Activated CD8-positive, alpha-beta T cell treated with anti-CD3 and anti-CD28 coated beads for 36 hours (primary cell): Measurements from ENCODE around the gene THBS3. TPM values are rescaled to one million over a fixed set of nuclear protein-coding genes. Genes with fewer than 3 reads are reported as not detected.
A peak's percentile ranks its signal among the peaks of the same experiment; 100 is the strongest.
"Not testable (repeated sequence)": the region's sequence is repeated elsewhere in the genome, so short reads cannot be mapped to it uniquely, and the experiment has no call there.

Source experiments
- ATAC-seq: fragments of 200-7000 bp; cut with Tn5 transposase; one replicate; pipeline ENCODE4 v1.10.0; 2021; ENCODE audit warnings: mild to moderate bottlenecking, moderate library complexity
- CTCF ChIA-PET: fragments of 350-600 bp; sonication (Branson Sonifier 250); formaldehyde crosslinking; loops from one replicate; lab custom pipeline; 2021; ENCODE audit warnings: antibody characterized with exemption; lab: Charles Lee
- POLR2A ChIA-PET: fragments of 350-600 bp; sonication (Branson Sonifier 250); formaldehyde crosslinking; loops from one replicate; lab custom pipeline; 2021; ENCODE audit warnings: antibody characterized with exemption; lab: Charles Lee
- DNase-seq: peaks from one replicate; pipeline ENCODE4 v3.0.0-alpha.2; 2020
- H3K27ac Mint-ChIP-seq: one replicate; pipeline ENCODE4 v1.8.0; 2021; ENCODE audit warnings: mild to moderate bottlenecking, mixed read lengths
- H3K27me3 Mint-ChIP-seq: one replicate; pipeline ENCODE4 v1.8.0; 2021; ENCODE audit warnings: mixed read lengths
- H3K36me3 Mint-ChIP-seq: one replicate; pipeline ENCODE4 v1.8.0; 2021; ENCODE audit warnings: low read depth, mixed read lengths
- H3K4me1 Mint-ChIP-seq: one replicate; pipeline ENCODE4 v1.8.0; 2021; ENCODE audit warnings: low read depth, mixed read lengths
- H3K4me3 Mint-ChIP-seq: one replicate; pipeline ENCODE4 v1.8.0; 2021; ENCODE audit warnings: mild to moderate bottlenecking, moderate library complexity, mixed read lengths
- H3K9me3 Mint-ChIP-seq: one replicate; pipeline ENCODE4 v1.8.0; 2021; ENCODE audit warnings: mixed read lengths
- intact Hi-C: fragments of 100-400 bp; cut with micrococcal nuclease; formaldehyde crosslinking; loops from one replicate; pipeline ENCODE4 v1.10.0; 2022
- total RNA-seq, 2 experiments: library from RNA; stranded (reverse); gene quantifications; one replicate each; pipeline ENCODE4 v1.2.3, GENCODE V29; 2021
- TF ChIP-seq, protein P1 (sequence below): fragments of 200-600 bp; IDR thresholded peaks from one replicate; pipeline ENCODE4 v1.8.0; 2022; ENCODE audit warnings: antibody characterized with exemption, mild to moderate bottlenecking

The THBS3 gene
- total RNA-seq, 2 experiments from 2014 or later: 11.1 to 12.0 TPM

DNA sequence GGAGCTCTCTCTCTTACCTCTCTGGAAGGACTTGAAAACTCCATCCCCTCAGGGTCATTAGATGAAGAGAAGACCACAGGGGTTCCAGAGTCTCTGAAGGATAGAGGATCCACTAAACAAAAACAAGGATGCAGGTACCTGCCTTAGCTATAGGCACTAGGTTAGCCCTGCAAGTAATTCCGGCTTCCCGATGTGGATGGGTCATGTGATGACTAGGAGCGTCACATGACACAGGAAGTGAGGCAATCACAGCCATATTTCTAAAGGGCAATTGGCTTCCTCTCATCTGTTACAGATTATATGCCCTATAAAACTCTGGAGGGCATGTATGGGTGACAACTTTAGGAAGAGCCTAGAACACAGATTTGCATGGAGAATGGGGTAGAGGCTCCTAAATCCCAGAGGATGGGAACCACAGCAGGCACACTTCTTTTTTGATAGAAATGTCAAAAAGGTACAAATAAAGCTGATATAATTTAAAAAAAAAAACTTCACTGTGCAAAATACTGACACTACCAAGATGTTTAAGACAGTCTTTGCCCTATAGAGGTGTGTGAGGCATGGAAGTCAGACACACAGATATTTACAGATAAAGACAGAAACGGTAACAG, 33.5 kb upstream of the THBS3 start:
- TF ChIP-seq, protein P1, sequence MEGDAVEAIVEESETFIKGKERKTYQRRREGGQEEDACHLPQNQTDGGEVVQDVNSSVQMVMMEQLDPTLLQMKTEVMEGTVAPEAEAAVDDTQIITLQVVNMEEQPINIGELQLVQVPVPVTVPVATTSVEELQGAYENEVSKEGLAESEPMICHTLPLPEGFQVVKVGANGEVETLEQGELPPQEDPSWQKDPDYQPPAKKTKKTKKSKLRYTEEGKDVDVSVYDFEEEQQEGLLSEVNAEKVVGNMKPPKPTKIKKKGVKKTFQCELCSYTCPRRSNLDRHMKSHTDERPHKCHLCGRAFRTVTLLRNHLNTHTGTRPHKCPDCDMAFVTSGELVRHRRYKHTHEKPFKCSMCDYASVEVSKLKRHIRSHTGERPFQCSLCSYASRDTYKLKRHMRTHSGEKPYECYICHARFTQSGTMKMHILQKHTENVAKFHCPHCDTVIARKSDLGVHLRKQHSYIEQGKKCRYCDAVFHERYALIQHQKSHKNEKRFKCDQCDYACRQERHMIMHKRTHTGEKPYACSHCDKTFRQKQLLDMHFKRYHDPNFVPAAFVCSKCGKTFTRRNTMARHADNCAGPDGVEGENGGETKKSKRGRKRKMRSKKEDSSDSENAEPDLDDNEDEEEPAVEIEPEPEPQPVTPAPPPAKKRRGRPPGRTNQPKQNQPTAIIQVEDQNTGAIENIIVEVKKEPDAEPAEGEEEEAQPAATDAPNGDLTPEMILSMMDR: no peak
- POLR2A ChIA-PET: interaction anchor here (0.6 to 2.2 kb wide), 7 partner anchors 10 to 113 kb away, joined by 3 to 16 read pairs (median 4); no protein-coding TSS in a partner anchor
- Mint-ChIP-seq H3K4me3 (peak overlapping the region; percentile 81), H3K27ac (peak overlapping the region; percentile 82), H3K36me3 (peaks cover 18% of the 10 kb centered on the region), H3K4me1 (peaks cover 38% of the 10 kb centered on the region), H3K27me3 (peaks cover 2% of the 10 kb centered on the region), H3K9me3 (no peaks in the 10 kb centered on the region)
- ATAC-seq: peak; percentile 6
- CTCF ChIA-PET: interaction anchor here (1.2 to 3.3 kb wide), 5 partner anchors 10 to 65 kb away, joined by 3 to 33 read pairs (median 8); partner anchors contain the start of gene ENTREP3
- intact Hi-C loops: loop anchor here (5.0 kb wide), 1 partner anchor 34 kb away; the partner anchor contains the start of genes MTX1 and THBS3
- DNase-seq: peak; percentile 84

DNA sequence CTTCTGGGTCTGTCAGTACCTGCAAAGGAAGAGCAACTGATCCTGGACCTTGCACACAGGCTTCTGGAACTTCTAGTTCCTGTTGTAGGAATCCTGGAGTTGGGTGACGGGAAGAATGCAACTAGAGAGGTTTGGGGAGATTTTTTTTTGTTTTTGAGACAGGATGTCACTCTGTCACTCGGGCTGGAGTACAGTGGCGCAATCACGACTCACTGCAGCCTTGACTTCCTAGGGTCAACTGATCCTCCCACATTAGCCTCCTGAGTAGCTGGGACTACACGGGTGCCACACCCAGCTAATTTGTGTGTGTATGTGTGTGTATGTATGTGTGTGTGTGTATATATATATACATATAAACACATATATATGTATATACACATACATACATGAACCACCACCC, 28.8 kb upstream of the THBS3 start:
- TF ChIP-seq, protein P1: no peak
- ChIA-PET CTCF (no interaction called here), POLR2A (interaction anchor here (0.6 to 0.8 kb wide), 2 partner anchors 21 to 42 kb away, joined by 3 read pairs; no protein-coding TSS in a partner anchor)
- Mint-ChIP-seq H3K9me3 (no peaks in the 10 kb centered on the region), H3K27ac (no peak overlapping the region), H3K27me3 (no peaks in the 10 kb centered on the region), H3K4me3 (no peak overlapping the region), H3K4me1 (peaks cover 12% of the 10 kb centered on the region), H3K36me3 (peaks cover 6% of the 10 kb centered on the region)
- DNase-seq: no peak
- intact Hi-C loops: no loop called here
- no peak for ATAC-seq

DNA sequence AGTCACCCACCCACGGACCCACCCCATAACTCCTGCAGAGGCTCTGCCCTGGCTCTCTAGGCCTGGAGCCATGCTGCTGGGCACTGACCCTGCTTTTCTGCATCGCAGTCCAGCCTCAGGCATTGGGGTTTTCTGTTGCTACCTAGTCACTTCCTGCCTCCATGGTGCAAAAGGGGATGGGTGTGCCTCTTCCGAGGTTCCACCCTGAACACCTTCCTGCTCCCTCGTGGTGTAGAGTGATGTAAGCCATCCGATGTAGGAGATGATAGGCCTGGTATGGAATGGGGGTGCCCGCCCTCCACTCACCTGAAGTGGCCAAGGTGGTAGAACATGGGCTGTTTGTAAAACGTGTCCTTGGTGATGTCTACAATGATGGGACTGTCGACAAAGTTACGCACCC, 27.7 kb upstream of the THBS3 start:
- POLR2A ChIA-PET, H3K27me3 Mint-ChIP-seq, DNase-seq, H3K4me3 Mint-ChIP-seq, ATAC-seq, intact Hi-C loops, H3K36me3 Mint-ChIP-seq, CTCF ChIA-PET, H3K27ac Mint-ChIP-seq, H3K9me3 Mint-ChIP-seq, H3K4me1 Mint-ChIP-seq: not testable (repeated sequence)

DNA sequence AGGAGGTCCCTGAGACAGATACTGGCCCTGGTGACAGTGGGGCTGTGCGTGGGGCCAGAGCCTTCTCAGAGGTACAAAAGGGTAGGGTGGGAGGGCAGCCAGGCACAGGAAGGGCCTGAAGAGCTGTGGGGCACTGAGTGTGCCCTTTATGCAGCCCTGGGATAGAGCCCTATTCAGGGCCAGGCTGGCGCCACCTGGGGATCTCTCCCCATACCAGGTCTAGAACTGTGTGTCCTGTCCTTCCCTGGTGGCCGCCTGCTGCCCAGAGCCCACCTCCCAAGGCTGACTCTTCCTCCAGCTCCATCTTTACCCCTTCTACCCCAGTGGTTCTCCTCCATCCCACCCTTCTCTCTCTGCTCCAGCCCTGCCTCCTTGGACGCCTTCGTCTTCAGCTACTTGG, 25.8 kb upstream of the THBS3 start:
- H3K36me3 Mint-ChIP-seq, POLR2A ChIA-PET, ATAC-seq, intact Hi-C loops, H3K27ac Mint-ChIP-seq, CTCF ChIA-PET, DNase-seq, H3K27me3 Mint-ChIP-seq, H3K4me1 Mint-ChIP-seq, H3K9me3 Mint-ChIP-seq, H3K4me3 Mint-ChIP-seq: not testable (repeated sequence)

DNA sequence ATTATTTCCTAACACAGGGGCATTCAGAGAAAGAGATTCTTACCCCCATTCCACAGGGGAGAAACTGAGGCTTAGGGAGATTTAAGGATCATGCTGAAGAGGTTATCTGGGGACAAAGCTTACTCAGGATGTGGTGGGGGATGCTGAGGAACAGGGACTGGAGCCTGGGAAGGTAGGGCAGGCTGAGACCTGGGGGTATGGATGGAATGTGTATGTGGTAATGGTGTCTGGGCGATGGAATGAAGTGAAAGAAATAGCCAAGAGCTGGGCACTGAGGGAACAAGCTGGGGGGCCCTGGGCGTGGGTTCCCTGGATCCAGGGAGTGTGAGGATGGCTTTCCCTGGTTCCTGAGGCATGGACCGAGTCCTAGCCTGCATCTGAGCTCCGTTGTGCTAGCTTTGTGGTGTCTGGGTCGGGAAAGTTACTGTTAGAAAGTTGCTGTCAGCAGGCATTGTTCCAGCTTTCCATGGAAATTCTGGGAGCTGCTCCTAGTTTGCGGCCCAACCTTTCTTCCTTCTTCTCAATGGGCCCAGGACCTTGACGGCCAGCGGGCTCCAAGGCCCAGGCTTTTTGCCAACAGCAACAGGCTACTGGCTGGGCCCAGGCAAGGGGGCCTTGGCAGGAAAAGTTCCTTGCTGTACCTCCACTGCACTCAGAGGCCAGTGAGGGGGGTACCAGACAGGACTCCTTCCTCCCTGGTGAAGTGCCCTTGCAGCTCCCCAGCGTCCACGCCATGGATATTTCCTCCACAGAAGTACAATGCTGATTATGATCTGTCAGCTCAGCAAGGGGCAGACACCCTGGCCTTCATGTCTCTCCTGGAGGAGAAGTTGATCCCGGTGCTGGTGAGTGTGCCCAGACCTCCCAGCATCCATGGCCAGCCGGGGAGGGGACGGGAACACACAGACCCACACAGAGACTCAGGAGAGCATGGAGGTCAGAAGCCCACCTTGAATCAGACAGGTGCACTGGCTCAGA, 24.6 kb upstream of the THBS3 start:
- ATAC-seq, H3K9me3 Mint-ChIP-seq, DNase-seq, CTCF ChIA-PET, H3K27ac Mint-ChIP-seq, H3K36me3 Mint-ChIP-seq, H3K4me3 Mint-ChIP-seq, H3K27me3 Mint-ChIP-seq, intact Hi-C loops: not testable (repeated sequence)
- H3K4me1 Mint-ChIP-seq: peaks cover 13% of the 10 kb centered on the region
- POLR2A ChIA-PET: interaction anchor here (1.0 to 1.5 kb wide), 3 partner anchors 9 to 38 kb away, joined by 3 to 4 read pairs (median 3); no protein-coding TSS in a partner anchor

DNA sequence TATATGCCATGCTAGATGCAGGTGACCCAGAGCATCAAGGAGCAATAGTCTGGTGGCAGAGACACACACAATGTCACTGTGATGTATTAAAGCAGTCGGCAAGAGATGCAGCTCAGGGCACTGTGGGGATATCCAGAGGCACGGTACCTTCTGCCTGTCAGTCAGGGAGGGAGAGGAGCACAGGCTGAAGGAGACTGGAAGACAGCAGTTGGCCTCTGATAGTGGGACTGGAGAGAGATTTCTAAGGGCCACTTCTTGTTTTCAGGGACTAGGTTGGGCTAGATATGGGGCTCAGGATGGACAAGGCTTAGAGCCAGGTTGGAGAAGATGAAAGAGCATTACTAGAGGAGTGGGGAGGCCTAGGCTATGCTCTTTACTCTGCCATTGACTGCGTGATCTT, 23.6 kb upstream of the THBS3 start:
- CTCF ChIA-PET, H3K36me3 Mint-ChIP-seq, H3K27me3 Mint-ChIP-seq, DNase-seq, intact Hi-C loops, H3K9me3 Mint-ChIP-seq, ATAC-seq, H3K4me3 Mint-ChIP-seq: not testable (repeated sequence)
- Mint-ChIP-seq H3K4me1 (peaks cover 16% of the 10 kb centered on the region), H3K27ac (peak overlapping the region; percentile 26)
- POLR2A ChIA-PET: interaction anchor here (1.0 to 1.5 kb wide), 3 partner anchors 10 to 37 kb away, joined by 3 to 4 read pairs (median 3); no protein-coding TSS in a partner anchor
